ENCODE measurements around the gene PLB1. TPM values are rescaled to one million over a fixed set of nuclear protein-coding genes. Genes with fewer than 3 reads are reported as not detected.

The PLB1 gene
- total and polyA plus RNA-seq, 2 experiments from 2014 or later: 19.2 to 19.7 TPM

Small RNAs within 50 kb of the gene (small RNA-seq; reads per million reads assigned to genes)
- gene RNA5SP89 (not detected), gene SNRPGP7 (not detected)

Other genes with a start within 250 kb of the PLB1 start
- 148 and 164 TPM in 2 replicates for gene FOSL2, start 103.2 kb upstream of the PLB1 start, total RNA-seq
- 84.0 and 91.1 TPM in 2 replicates for gene FOSL2, start 103.2 kb upstream of the PLB1 start, polyA plus RNA-seq